COLO668 (cell line): ENCODE results near the gene ST6GALNAC5.

Experiments used
- DNase-seq: peaks from one replicate; lab custom pipeline; 2025; ENCODE audit not compliant: unreplicated experiment; lab: John Stamatoyannopoulos, UW

ST6GALNAC5 gene

GRCh38 chr1:77039739-77040138 is 172.5 kb downstream of the ST6GALNAC5 start:
- DNase-seq = no peak

- no peak for DNase-seq
Measured at GRCh38 chr1:77040826-77041225, 173.5 kb downstream of the ST6GALNAC5 start.

- no peak for DNase-seq
Measured at GRCh38 chr1:77044133-77044849, 177.0 kb downstream of the ST6GALNAC5 start.

GRCh38 chr1:77047575-77047974 is 180.3 kb downstream of the ST6GALNAC5 start:
- DNase-seq = no peak

- DNase-seq = no peak
Measured at GRCh38 chr1:77047978-77048614, 180.8 kb downstream of the ST6GALNAC5 start.

- DNase-seq = no peak
Measured at GRCh38 chr1:77048615-77049005, 181.3 kb downstream of the ST6GALNAC5 start.

GRCh38 chr1:77051425-77051824 is 184.1 kb downstream of the ST6GALNAC5 start:
- no peak for DNase-seq

- DNase-seq = no peak
Measured at GRCh38 chr1:77056525-77056924, 189.2 kb downstream of the ST6GALNAC5 start.

GRCh38 chr1:77057994-77058585 is 190.8 kb downstream of the ST6GALNAC5 start:
- DNase-seq = peak; percentile 86

- DNase-seq = no peak
Measured at GRCh38 chr1:77060000-77060399, 192.7 kb downstream of the ST6GALNAC5 start.

GRCh38 chr1:77061162-77061561 is 193.9 kb downstream of the ST6GALNAC5 start:
- DNase-seq = no peak

GRCh38 chr1:77063118-77063517 is 195.8 kb downstream of the ST6GALNAC5 start:
- no peak for DNase-seq

- DNase-seq = no peak
Measured at GRCh38 chr1:77064246-77064645, 197.0 kb downstream of the ST6GALNAC5 start.

- DNase-seq = peak; percentile 74
Measured at GRCh38 chr1:77065693-77066342, 198.5 kb downstream of the ST6GALNAC5 start.

- peak; percentile 85 for DNase-seq
Measured at GRCh38 chr1:77068013-77068412, 200.7 kb downstream of the ST6GALNAC5 start.

- DNase-seq = no peak
Measured at GRCh38 chr1:77076759-77077158, 209.5 kb downstream of the ST6GALNAC5 start.

GRCh38 chr1:77081834-77082233 is 214.6 kb downstream of the ST6GALNAC5 start:
- DNase-seq = no peak

GRCh38 chr1:77084457-77084856 is 217.2 kb downstream of the ST6GALNAC5 start:
- DNase-seq = no peak

GRCh38 chr1:77085109-77085508 is 217.8 kb downstream of the ST6GALNAC5 start:
- no peak for DNase-seq

GRCh38 chr1:77089756-77090155 is 222.5 kb downstream of the ST6GALNAC5 start:
- no peak for DNase-seq

GRCh38 chr1:77095236-77095635 is 228.0 kb downstream of the ST6GALNAC5 start:
- DNase-seq = no peak
